ELR (cell line): ENCODE measurements around the gene KRT84.

Experiments
- DNase-seq: peaks from one replicate; pipeline ENCODE4 v3.0.0-alpha.2; 2015; ENCODE audit warnings: low read depth

KRT84 gene

GRCh38 chr12:52387859-52388258 is 2.4 kb upstream of the KRT84 start:
- DNase-seq = no peak

- DNase-seq = no peak
These were observed 2.1 kb downstream of the KRT84 start for GRCh38 chr12:52383331-52383730.

GRCh38 chr12:52382854-52383253 is 2.6 kb downstream of the KRT84 start:
- no peak for DNase-seq

GRCh38 chr12:52381206-52381605 is 4.2 kb downstream of the KRT84 start:
- DNase-seq = no peak

- peak; percentile 43 for DNase-seq
These were observed 5.2 kb downstream of the KRT84 start for GRCh38 chr12:52380271-52380694.

GRCh38 chr12:52379536-52379935 is 5.9 kb downstream of the KRT84 start:
- DNase-seq = no peak

GRCh38 chr12:52378091-52378490 is 7.4 kb downstream of the KRT84 start:
- DNase-seq = no peak

GRCh38 chr12:52377266-52377665 is 8.2 kb downstream of the KRT84 start:
- DNase-seq = no peak

GRCh38 chr12:52372216-52373154 is 13.0 kb downstream of the KRT84 start:
- DNase-seq = peak; percentile 78

GRCh38 chr12:52371716-52372115 is 13.7 kb downstream of the KRT84 start:
- DNase-seq = no peak

GRCh38 chr12:52370926-52371608 is 14.4 kb downstream of the KRT84 start:
- DNase-seq = no peak

GRCh38 chr12:52369809-52370208 is 15.6 kb downstream of the KRT84 start:
- DNase-seq = no peak

- DNase-seq = no peak
These were observed 16.2 kb downstream of the KRT84 start for GRCh38 chr12:52369211-52369610.

GRCh38 chr12:52368508-52368907 is 16.9 kb downstream of the KRT84 start:
- no peak for DNase-seq

- no peak for DNase-seq
These were observed 17.6 kb downstream of the KRT84 start for GRCh38 chr12:52367876-52368275.

- DNase-seq = no peak
These were observed 18.5 kb downstream of the KRT84 start, which contains the start of gene KRT85 for GRCh38 chr12:52366738-52367485. TSS of gene KRT85 (minus strand) at chr12:52367481. CDS start at chr12:52367405, 76 bp downstream.

GRCh38 chr12:52364901-52365489 is 20.5 kb downstream of the KRT84 start:
- no peak for DNase-seq

- no peak for DNase-seq
These were observed 21.4 kb downstream of the KRT84 start for GRCh38 chr12:52364061-52364460.

GRCh38 chr12:52363111-52363679 is 22.3 kb downstream of the KRT84 start:
- no peak for DNase-seq

GRCh38 chr12:52362118-52362726 is 23.2 kb downstream of the KRT84 start:
- DNase-seq = peak; percentile 8

- no peak for DNase-seq
These were observed 23.9 kb downstream of the KRT84 start for GRCh38 chr12:52361553-52361952.
